NCI-H2227 treated with DMSO at 0.1 percent for 48 hours (cell line): Measurements from ENCODE around the gene HIC1.

ENCODE experiments used
- DNase-seq: peaks from one replicate; lab custom pipeline; 2025; lab: John Stamatoyannopoulos, UW

Gene HIC1

GRCh38 chr17:2076087-2076984 is 21.4 kb downstream of the HIC1 start:
- no peak for DNase-seq

- no peak for DNase-seq
These were observed 22.1 kb downstream of the HIC1 start for GRCh38 chr17:2077040-2077439.

GRCh38 chr17:2081564-2081963 is 26.7 kb downstream of the HIC1 start:
- DNase-seq = no peak

GRCh38 chr17:2082003-2082781 is 27.3 kb downstream of the HIC1 start:
- DNase-seq = no peak

- no peak for DNase-seq
These were observed 28.7 kb downstream of the HIC1 start for GRCh38 chr17:2083613-2084035.

- no peak for DNase-seq
These were observed 29.3 kb downstream of the HIC1 start for GRCh38 chr17:2084036-2084765.

- DNase-seq = no peak
These were observed 30.1 kb downstream of the HIC1 start for GRCh38 chr17:2084766-2085647.

- DNase-seq = no peak
These were observed 30.7 kb downstream of the HIC1 start for GRCh38 chr17:2085648-2085949.

- DNase-seq = no peak
These were observed 31.4 kb downstream of the HIC1 start for GRCh38 chr17:2086306-2086705.

- no peak for DNase-seq
These were observed 32.8 kb downstream of the HIC1 start for GRCh38 chr17:2087597-2088211.

GRCh38 chr17:2089021-2089422 is 34.1 kb downstream of the HIC1 start:
- no peak for DNase-seq

GRCh38 chr17:2090210-2090641 is 35.3 kb downstream of the HIC1 start:
- no peak for DNase-seq

GRCh38 chr17:2090804-2091534 is 36.1 kb downstream of the HIC1 start:
- no peak for DNase-seq

- DNase-seq = no peak
These were observed 37.4 kb downstream of the HIC1 start for GRCh38 chr17:2092253-2092652.

- no peak for DNase-seq
These were observed 38.4 kb downstream of the HIC1 start for GRCh38 chr17:2093349-2093748.

GRCh38 chr17:2094891-2095535 is 40.1 kb downstream of the HIC1 start:
- DNase-seq = no peak

- no peak for DNase-seq
These were observed 40.6 kb downstream of the HIC1 start for GRCh38 chr17:2095536-2095910.

- DNase-seq = no peak
These were observed 46.8 kb downstream of the HIC1 start for GRCh38 chr17:2101448-2102257.
